HG03432 (cell line): ENCODE results near the gene XK.
"Not testable (repeated sequence)": the region's sequence is repeated elsewhere in the genome, so short reads cannot be mapped to it uniquely, and the experiment has no call there.

Experiments used
- ATAC-seq: cut with Tn5 transposase; IDR thresholded peaks from one replicate; pipeline ENCODE4 v1.9.1; 2021; ENCODE audit warnings: mild to moderate bottlenecking, moderate library complexity; ENCODE audit not compliant: unreplicated experiment

XK gene, protein sequence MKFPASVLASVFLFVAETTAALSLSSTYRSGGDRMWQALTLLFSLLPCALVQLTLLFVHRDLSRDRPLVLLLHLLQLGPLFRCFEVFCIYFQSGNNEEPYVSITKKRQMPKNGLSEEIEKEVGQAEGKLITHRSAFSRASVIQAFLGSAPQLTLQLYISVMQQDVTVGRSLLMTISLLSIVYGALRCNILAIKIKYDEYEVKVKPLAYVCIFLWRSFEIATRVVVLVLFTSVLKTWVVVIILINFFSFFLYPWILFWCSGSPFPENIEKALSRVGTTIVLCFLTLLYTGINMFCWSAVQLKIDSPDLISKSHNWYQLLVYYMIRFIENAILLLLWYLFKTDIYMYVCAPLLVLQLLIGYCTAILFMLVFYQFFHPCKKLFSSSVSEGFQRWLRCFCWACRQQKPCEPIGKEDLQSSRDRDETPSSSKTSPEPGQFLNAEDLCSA

GRCh38 chrX:37685381-37686359 is at the start of gene XK:
XK (plus strand) TSS chrX:37685791; CDS start chrX:37685962, 171 bp downstream.
- peak; percentile 88 for ATAC-seq

DNA sequence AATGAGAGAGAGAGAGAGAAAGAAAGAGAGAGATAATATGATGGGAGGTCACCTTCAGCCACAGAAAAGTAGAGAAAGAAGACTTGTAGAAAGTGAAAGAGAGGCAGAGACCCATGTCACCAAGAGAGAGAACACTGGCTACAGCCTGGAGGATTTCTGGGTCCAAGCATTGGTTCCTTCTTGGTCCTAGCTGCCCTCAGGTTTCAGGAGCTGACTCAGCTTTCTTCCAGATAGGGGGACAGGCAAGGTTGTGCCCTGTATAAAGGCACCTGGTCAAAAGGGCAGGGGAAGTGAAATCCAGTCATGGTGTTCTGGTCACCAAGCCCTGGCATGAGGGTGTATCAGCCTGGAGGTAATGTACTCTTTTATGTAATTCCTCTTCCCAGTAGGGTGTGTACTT is 47.5 kb upstream of the XK start:
- ATAC-seq = no peak

DNA sequence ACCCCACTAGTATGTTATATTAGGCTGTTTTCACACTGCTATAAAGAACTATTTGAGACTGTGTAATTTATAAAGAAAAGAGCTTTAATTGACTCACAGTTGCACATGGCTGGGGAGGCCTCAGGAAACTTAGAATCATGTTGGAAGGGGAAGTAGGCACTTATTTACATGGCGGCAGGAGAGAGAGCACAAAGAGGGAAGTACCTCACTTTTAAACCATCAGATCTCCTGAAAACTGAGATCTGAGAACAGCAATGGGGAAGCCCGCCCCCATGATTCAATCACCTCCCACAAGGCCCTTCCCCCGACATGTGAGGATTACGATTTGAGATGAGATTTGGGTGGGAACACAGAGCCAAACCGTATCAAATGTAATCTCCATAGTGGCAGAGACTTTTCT is 45.4 kb upstream of the XK start:
- no peak for ATAC-seq

DNA sequence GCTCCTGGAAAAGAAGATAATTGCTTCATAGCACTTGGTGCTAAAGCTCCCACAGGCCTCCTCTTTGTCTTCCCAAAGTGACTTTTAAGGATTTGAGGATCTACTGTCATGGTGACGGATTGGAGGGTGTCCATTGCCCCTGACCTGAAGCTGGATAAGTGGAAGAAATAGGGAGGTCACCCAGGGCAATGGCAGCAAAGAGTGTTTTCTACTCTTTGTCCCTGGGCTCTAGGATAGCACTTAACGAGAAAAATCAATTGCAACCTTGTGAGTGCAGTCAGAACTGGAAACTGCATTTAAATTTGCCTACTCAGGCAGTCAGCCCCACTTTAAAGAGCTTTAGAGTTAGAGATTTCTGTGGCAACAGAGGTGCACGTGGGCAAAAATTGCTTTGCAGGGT is 43.7 kb upstream of the XK start:
- ATAC-seq = no peak

- no peak for ATAC-seq
These were observed 40.9 kb upstream of the XK start for GRCh38 chrX:37644381-37645305.

- ATAC-seq = no peak
These were observed 39.3 kb upstream of the XK start for GRCh38 chrX:37646254-37646653.

- not testable (repeated sequence) for ATAC-seq
These were observed 34.7 kb upstream of the XK start for GRCh38 chrX:37650879-37651278.

- ATAC-seq = no peak
These were observed 33.6 kb upstream of the XK start for GRCh38 chrX:37651921-37652452.

GRCh38 chrX:37652589-37653231 is 32.9 kb upstream of the XK start:
- ATAC-seq = no peak

DNA sequence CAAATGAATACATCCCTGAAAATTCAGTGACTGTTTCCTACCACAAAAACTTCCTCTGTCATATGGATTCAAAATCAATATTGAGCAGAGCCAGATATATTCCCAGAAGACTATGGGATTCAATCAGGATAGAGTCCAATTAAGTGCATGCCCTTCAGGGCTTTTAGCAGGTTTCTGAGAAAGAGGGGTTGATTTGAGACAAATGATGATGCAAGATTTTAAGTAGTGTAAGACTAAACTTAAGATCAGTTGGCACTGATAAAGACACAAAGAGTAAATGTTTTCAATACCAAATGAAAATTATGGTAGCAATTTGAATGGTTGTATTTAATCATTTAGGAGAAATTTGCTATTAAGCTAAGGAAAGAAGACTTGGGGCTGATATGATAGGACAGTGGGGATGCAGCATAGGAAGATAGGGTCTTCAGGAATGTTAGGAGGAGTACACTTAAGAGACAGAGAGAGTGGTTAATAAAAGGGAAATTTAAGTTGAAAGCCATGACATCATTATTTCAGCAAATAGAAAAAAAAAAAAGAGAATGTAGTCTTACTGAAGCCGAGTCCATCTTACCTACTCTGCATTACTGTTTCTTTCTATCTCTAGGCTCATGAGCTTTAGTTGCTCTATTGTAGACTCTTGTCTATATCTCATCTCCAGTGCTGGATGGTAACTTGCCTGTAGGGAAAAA is 32.0 kb upstream of the XK start:
- no peak for ATAC-seq

DNA sequence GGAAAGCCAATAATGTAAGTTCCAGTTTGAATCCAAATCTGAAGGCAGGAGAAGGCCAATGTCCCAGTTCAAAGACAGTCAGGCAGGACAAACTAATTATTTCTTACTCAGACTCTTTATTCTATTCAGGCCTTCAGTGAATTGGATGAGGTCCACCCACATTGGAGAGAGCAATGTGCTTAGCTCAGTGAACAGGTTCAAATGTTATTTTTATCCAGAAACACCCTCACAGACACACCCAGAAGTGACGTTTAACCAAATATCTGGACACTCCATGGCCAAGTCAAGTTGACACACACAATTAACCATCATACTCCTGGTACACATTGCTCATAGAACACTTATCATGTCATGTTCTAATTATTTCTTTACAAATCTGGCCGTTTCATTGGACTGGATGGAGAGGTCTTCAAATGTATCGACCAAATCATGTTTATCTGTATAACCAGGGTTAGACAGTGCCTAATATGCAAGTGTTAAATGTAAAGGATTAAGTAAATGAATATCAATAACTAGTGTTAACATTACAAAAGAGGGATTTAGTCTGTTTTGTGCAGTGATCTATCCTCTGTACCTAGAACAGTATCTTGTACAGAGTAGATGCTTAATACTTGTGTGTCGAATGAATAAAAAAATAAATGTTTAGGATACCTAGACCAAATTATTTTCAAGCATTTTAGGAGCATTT is 27.1 kb upstream of the XK start:
- no peak for ATAC-seq

- no peak for ATAC-seq
These were observed 26.5 kb upstream of the XK start for GRCh38 chrX:37659047-37659446.

GRCh38 chrX:37662181-37662580 is 23.4 kb upstream of the XK start:
- no peak for ATAC-seq

DNA sequence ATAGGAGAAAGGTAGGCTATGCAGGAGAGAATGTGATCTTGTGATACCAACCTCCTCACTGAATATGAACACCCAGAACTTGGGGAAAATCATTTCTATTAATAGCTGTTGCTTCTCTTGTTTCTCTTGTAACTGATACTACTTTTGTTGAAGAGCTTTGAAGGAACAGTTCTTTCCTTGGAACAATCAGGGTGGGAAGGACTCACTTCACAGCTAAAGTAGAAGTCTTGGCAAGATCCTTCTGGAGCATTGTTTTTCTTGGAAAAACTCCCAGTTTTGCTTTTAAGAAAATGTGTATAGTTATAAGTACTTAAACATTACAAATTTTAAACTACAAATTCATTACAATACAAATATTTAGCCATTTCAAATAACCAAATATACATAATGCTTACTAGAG is 19.1 kb upstream of the XK start:
- no peak for ATAC-seq

DNA sequence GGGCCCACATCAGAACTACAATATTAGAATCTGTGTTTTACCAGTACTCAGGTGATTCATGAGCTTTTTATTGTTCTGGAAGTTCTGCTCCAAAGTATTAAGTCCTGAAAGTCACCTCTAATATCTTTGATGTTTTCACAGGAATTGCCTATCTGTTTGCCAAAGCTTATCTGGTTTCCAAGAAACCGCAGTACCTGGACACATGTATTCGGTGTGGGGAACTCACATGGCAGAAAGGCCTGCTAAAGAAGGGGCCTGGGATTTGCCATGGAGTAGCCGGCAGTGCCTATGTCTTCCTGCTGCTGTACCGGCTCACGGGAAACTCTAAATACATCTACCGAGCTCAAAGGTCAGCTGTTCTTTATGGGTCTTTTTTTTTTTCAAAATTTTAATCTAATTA is 18.4 kb upstream of the XK start:
- ATAC-seq = no peak

DNA sequence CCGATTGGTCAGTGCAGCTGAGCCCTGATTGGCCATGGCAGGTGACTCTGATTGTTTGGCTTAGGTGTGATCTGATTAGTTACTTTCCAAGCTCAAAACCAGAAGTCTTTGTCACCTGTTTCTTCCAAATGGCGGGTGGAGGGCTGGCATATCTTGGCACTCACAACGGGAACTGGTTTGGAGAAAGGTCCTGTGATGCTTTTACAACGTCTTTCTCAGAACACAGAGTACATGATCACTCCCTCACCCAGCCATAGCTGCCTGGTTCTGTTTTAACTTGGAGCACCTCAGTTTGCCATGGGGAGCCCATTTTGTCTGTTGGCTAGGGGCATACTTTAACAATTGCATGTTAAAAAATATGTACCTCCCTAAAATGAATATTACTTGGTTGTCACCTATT is 13.0 kb upstream of the XK start:
- no peak for ATAC-seq

DNA sequence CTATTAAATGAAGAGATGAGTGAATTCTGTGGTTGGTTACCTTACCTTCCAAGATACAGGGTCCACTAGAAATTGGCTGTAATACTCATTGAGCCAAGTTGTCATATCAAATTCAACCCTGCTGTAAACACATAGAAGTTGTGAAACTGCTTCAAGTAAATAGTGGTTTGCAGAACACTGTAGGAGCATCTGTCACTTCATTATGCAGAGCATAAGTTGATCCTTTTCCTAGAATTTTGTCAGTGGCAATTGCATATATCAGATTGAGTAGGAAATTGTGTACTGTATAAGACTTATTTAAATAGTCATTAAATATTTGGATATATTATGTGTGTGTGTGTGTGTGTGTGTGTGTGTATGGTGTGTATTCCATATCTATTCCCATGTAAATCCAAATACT is 8.8 kb upstream of the XK start:
- ATAC-seq = no peak

GRCh38 chrX:37677243-37677642 is 8.3 kb upstream of the XK start:
- peak; percentile 6 for ATAC-seq

DNA sequence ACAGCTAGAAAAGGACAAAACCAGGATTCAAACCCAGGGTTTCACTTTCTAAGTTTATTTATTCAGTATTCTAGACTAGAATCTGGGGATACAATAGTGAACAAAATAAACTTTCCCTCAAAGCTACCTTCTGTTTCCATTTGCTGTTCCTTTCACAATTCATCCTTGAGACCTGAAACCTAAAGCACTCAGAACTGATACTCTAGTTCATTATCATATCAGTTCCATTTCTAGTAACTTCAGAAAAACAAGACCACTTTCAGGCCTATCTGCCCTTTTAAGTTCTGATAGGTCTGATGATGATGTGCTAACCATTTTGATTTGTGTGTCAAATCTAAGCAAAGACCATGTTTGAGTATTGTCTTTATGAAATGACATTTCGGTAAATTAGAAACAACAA is 7.8 kb upstream of the XK start:
- ATAC-seq = peak; percentile 64
